ENCODE data around the gene CDC7. TPM values are rescaled to one million over a fixed set of nuclear protein-coding genes. Genes with fewer than 3 reads are reported as not detected.
"Not testable (repeated sequence)": the region's sequence is repeated elsewhere in the genome, so short reads cannot be mapped to it uniquely, and the experiment has no call there.

The CDC7 gene
- polyA plus RNA-seq, 1 donor: 9.9 TPM

- Histone ChIP-seq H3K9me3 (ENCODE audit: control insufficient read depth, low read depth, low read length) (no peaks in the 10 kb centered on the region), H3K4me1 (ENCODE audit: control insufficient read depth, insufficient read depth, low read length) (no peaks in the 10 kb centered on the region), H3K36me3 (ENCODE audit: control insufficient read depth, insufficient read depth, low read length) (no peaks in the 10 kb centered on the region), H3K27me3 (ENCODE audit: control insufficient read depth, insufficient read depth, low read length) (no peaks in the 10 kb centered on the region), H3K4me3 (ENCODE audit: low read length) (no peak overlapping the region), H3K27ac (ENCODE audit: low read length) (no peak overlapping the region)
- WGBS (ENCODE audit: insufficient coverage, low lambda C conversion rate): 92% methylated on average over 2 of the region's 2 CpGs
- no peak for DNase-seq
These were observed 6.7 kb downstream of the CDC7 start for GRCh38 chr1:91507328-91507727.

DNA sequence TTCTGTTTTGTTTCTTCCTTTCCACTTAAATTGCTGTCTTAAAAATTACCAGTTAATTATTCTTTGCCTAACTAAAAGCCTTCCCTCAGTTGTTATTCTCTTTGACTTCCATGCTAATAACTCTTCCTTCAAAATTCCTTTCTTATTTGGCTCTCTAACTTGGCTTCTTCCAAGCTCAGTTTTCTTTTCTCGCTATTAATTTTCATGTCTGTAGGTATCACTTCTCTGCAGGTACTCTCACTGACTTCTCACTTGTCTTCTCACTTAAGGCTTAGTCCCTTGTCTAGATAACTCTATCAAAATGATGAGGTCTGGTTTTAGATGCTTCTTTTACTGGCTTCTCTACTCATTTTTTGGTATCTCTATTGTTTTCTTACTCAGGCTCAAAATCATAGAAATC, 10.1 kb downstream of the CDC7 start:
- no peak overlapping the region for H3K4me3 ChIP-seq (ENCODE audit: low read length)
- H3K27me3 ChIP-seq (ENCODE audit: control insufficient read depth, insufficient read depth, low read length): no peaks in the 10 kb centered on the region
- peaks cover 6% of the 10 kb centered on the region for H3K36me3 ChIP-seq (ENCODE audit: control insufficient read depth, insufficient read depth, low read length)
- WGBS (ENCODE audit: insufficient coverage, low lambda C conversion rate): 100% methylated on average over 1 of the region's 1 CpG
- no peak for DNase-seq
- no peak overlapping the region for H3K27ac ChIP-seq (ENCODE audit: low read length)
- no peaks in the 10 kb centered on the region for H3K9me3 ChIP-seq (ENCODE audit: control insufficient read depth, low read depth, low read length)
- no peaks in the 10 kb centered on the region for H3K4me1 ChIP-seq (ENCODE audit: control insufficient read depth, insufficient read depth, low read length)

- no peaks in the 10 kb centered on the region for H3K9me3 ChIP-seq (ENCODE audit: control insufficient read depth, low read depth, low read length)
- H3K4me3 ChIP-seq (ENCODE audit: low read length): no peak overlapping the region
- 40% methylated on average over 1 of the region's 3 CpGs for WGBS (ENCODE audit: insufficient coverage, low lambda C conversion rate)
- DNase-seq: peak in 1 of 2 donors; percentile 15
- no peaks in the 10 kb centered on the region for H3K27me3 ChIP-seq (ENCODE audit: control insufficient read depth, insufficient read depth, low read length)
- no peak overlapping the region for H3K27ac ChIP-seq (ENCODE audit: low read length)
- H3K4me1 ChIP-seq (ENCODE audit: control insufficient read depth, insufficient read depth, low read length): no peaks in the 10 kb centered on the region
- peaks cover 6% of the 10 kb centered on the region for H3K36me3 ChIP-seq (ENCODE audit: control insufficient read depth, insufficient read depth, low read length)
These were observed 10.7 kb downstream of the CDC7 start for GRCh38 chr1:91511386-91511785.

DNA sequence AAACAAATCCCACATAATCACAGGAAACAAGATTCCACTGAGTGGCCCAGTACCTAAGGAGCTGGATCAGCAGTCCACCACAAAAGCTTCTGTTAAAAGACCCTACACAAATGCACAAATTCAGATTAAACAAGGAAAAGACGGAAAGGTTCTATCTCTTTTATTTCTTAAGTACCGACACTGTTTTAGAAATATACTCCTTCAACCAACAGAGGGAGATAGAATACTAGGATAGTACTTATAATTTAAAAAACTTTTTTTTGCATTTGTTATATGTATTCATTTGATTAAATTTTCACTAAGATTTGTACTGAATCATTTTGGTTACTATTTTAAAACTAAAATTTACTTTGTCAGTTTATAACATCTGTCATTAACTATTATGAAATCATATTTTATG, 12.5 kb downstream of the CDC7 start:
- Histone ChIP-seq H3K27me3 (ENCODE audit: control insufficient read depth, insufficient read depth, low read length) (no peaks in the 10 kb centered on the region), H3K4me1 (ENCODE audit: control insufficient read depth, insufficient read depth, low read length) (no peaks in the 10 kb centered on the region), H3K36me3 (ENCODE audit: control insufficient read depth, insufficient read depth, low read length) (peaks cover 6% of the 10 kb centered on the region), H3K9me3 (ENCODE audit: control insufficient read depth, low read depth, low read length) (no peaks in the 10 kb centered on the region), H3K27ac (ENCODE audit: low read length) (no peak overlapping the region), H3K4me3 (ENCODE audit: low read length) (no peak overlapping the region)
- WGBS (ENCODE audit: insufficient coverage, low lambda C conversion rate): 67% methylated on average over 1 of the region's 2 CpGs
- no peak for DNase-seq

DNA sequence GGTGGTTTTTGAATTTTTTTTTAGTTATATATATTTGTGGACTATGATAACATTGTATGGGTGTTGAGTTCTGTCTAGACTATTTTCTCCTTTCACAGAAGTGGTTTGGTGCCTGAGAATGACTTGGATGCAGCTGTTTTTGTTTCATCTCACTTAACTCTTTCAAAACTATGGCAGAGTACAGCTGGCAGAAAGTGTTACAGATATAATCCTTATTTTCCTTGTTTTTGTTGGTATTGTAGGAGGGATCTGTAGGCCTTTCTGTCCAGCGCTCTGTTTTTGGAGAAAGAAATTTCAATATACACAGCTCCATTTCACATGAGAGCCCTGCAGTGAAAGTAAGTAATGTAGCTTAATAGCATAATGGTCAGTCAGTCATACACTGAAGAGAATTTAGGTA, 13.1 kb downstream of the CDC7 start:
- no peak for DNase-seq
- H3K36me3 ChIP-seq (ENCODE audit: control insufficient read depth, insufficient read depth, low read length): peaks cover 6% of the 10 kb centered on the region
- no peaks in the 10 kb centered on the region for H3K9me3 ChIP-seq (ENCODE audit: control insufficient read depth, low read depth, low read length)
- H3K4me1 ChIP-seq (ENCODE audit: control insufficient read depth, insufficient read depth, low read length): no peaks in the 10 kb centered on the region
- no peak overlapping the region for H3K27ac ChIP-seq (ENCODE audit: low read length)
- no peak overlapping the region for H3K4me3 ChIP-seq (ENCODE audit: low read length)
- no peaks in the 10 kb centered on the region for H3K27me3 ChIP-seq (ENCODE audit: control insufficient read depth, insufficient read depth, low read length)
- no CpG with 5 or more reads among the region's 1 CpG for WGBS (ENCODE audit: insufficient coverage, low lambda C conversion rate)

DNA sequence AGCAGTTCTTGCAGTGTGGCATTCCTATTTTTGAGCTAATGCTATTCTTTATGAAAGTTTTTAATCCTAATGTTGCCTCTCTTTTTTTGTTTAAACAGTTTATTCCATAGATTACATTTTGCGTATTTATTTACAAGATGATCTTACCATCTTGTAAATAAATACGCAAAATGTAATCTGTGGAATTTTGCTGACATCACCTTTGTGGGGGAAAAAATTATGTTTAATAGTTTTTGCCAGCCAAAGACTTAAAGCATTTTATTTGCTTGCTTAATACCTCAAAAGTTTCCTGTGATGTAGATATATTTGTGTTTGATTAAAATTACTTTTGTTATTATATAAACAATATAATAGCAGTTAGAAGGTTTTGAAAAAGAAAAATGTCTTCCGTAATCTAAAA, 15.3 kb downstream of the CDC7 start:
- Histone ChIP-seq H3K4me3 (ENCODE audit: low read length) (no peak overlapping the region), H3K27me3 (ENCODE audit: control insufficient read depth, insufficient read depth, low read length) (no peaks in the 10 kb centered on the region), H3K4me1 (ENCODE audit: control insufficient read depth, insufficient read depth, low read length) (no peaks in the 10 kb centered on the region), H3K36me3 (ENCODE audit: control insufficient read depth, insufficient read depth, low read length) (peaks cover 6% of the 10 kb centered on the region), H3K9me3 (ENCODE audit: control insufficient read depth, low read depth, low read length) (no peaks in the 10 kb centered on the region), H3K27ac (ENCODE audit: low read length) (no peak overlapping the region)
- WGBS (ENCODE audit: insufficient coverage, low lambda C conversion rate): 100% methylated on average over 1 of the region's 3 CpGs
- DNase-seq: no peak

GRCh38 chr1:91516605-91517004, 16.0 kb downstream of the CDC7 start:
- not testable (repeated sequence) for DNase-seq; H3K27me3 ChIP-seq (ENCODE audit: control insufficient read depth, insufficient read depth, low read length); H3K9me3 ChIP-seq (ENCODE audit: control insufficient read depth, low read depth, low read length); H3K27ac ChIP-seq (ENCODE audit: low read length); H3K4me3 ChIP-seq (ENCODE audit: low read length); H3K36me3 ChIP-seq (ENCODE audit: control insufficient read depth, insufficient read depth, low read length); H3K4me1 ChIP-seq (ENCODE audit: control insufficient read depth, insufficient read depth, low read length)
- no CpG with 5 or more reads among the region's 7 CpGs for WGBS (ENCODE audit: insufficient coverage, low lambda C conversion rate)

GRCh38 chr1:91519167-91519566, 18.5 kb downstream of the CDC7 start:
- H3K4me3 ChIP-seq (ENCODE audit: low read length); DNase-seq; H3K27ac ChIP-seq (ENCODE audit: low read length); H3K4me1 ChIP-seq (ENCODE audit: control insufficient read depth, insufficient read depth, low read length); H3K27me3 ChIP-seq (ENCODE audit: control insufficient read depth, insufficient read depth, low read length); H3K36me3 ChIP-seq (ENCODE audit: control insufficient read depth, insufficient read depth, low read length); H3K9me3 ChIP-seq (ENCODE audit: control insufficient read depth, low read depth, low read length): not testable (repeated sequence)
- no CpG with 5 or more reads among the region's 2 CpGs for WGBS (ENCODE audit: insufficient coverage, low lambda C conversion rate)

GRCh38 chr1:91520942-91521507, 20.4 kb downstream of the CDC7 start:
- no CpG with 5 or more reads among the region's 2 CpGs for WGBS (ENCODE audit: insufficient coverage, low lambda C conversion rate)
- Histone ChIP-seq H3K36me3 (ENCODE audit: control insufficient read depth, insufficient read depth, low read length) (no peaks in the 10 kb centered on the region), H3K27ac (ENCODE audit: low read length) (no peak overlapping the region), H3K9me3 (ENCODE audit: control insufficient read depth, low read depth, low read length) (no peaks in the 10 kb centered on the region), H3K4me1 (ENCODE audit: control insufficient read depth, insufficient read depth, low read length) (no peaks in the 10 kb centered on the region), H3K4me3 (ENCODE audit: low read length) (no peak overlapping the region), H3K27me3 (ENCODE audit: control insufficient read depth, insufficient read depth, low read length) (no peaks in the 10 kb centered on the region)
- DNase-seq: no peak

DNA sequence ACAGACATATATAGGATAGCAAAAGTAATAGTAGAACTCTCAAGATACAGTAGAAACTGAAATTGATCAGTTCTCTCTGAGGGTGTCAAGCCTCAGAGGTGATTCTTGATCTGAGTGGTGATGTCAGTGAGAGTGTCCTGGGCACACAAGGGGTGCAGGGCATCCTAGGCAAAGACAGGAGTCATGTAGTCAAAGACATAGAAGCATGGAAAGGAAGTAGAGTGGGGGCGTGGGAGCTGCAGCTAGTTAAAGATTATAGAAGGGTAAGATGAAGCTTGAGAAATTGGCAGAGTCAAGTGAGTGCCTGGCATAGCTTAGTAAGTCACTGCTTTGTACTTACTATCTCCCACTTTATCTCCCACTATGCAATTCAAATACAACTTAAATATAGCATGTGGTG, 22.8 kb downstream of the CDC7 start:
- H3K36me3 ChIP-seq (ENCODE audit: control insufficient read depth, insufficient read depth, low read length): no peaks in the 10 kb centered on the region
- no peak for DNase-seq
- WGBS (ENCODE audit: insufficient coverage, low lambda C conversion rate): no CpG with 5 or more reads among the region's 1 CpG
- no peaks in the 10 kb centered on the region for H3K9me3 ChIP-seq (ENCODE audit: control insufficient read depth, low read depth, low read length)
- no peak overlapping the region for H3K4me3 ChIP-seq (ENCODE audit: low read length)
- H3K27ac ChIP-seq (ENCODE audit: low read length): no peak overlapping the region
- no peaks in the 10 kb centered on the region for H3K4me1 ChIP-seq (ENCODE audit: control insufficient read depth, insufficient read depth, low read length)
- H3K27me3 ChIP-seq (ENCODE audit: control insufficient read depth, insufficient read depth, low read length): no peaks in the 10 kb centered on the region

DNA sequence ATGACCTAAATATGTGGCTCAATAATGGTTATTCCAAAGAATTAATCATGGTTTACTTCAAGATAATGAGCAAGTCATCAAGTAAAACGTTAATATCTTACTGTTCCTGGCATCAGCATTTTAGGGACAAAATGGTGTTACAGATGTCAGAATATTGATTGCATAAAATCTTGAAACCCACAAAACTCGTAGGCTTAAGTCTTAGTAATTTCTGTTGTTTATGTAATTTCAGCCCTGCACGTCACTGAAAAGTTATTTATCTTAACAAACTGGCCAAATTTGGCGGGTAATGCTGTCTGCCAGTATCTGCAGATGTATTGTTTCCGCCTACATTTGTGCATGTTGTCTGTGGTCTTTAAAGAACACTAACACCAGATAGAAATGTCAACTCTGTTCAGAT, 25.8 kb downstream of the CDC7 start:
- no peak overlapping the region for H3K27ac ChIP-seq (ENCODE audit: low read length)
- no peaks in the 10 kb centered on the region for H3K36me3 ChIP-seq (ENCODE audit: control insufficient read depth, insufficient read depth, low read length)
- no peak for DNase-seq
- WGBS (ENCODE audit: insufficient coverage, low lambda C conversion rate): 79% methylated on average over 3 of the region's 5 CpGs
- H3K9me3 ChIP-seq (ENCODE audit: control insufficient read depth, low read depth, low read length): no peaks in the 10 kb centered on the region
- H3K4me1 ChIP-seq (ENCODE audit: control insufficient read depth, insufficient read depth, low read length): no peaks in the 10 kb centered on the region
- no peaks in the 10 kb centered on the region for H3K27me3 ChIP-seq (ENCODE audit: control insufficient read depth, insufficient read depth, low read length)
- no peak overlapping the region for H3K4me3 ChIP-seq (ENCODE audit: low read length)
